A172 (cell line): Measurements from ENCODE around the gene SYNE1. TPM values are rescaled to one million over a fixed set of nuclear protein-coding genes. Genes with fewer than 3 reads are reported as not detected.

Source experiments
- DNase-seq: peaks from one replicate; pipeline ENCODE4 v3.0.0-alpha.2; 2015; ENCODE audit warnings: low spot score
- total RNA-seq: library from RNA; depleted of rRNA; stranded (reverse); fragments of >200 nt; shearing (Covaris generic); gene quantifications from 2 replicates; pipeline ENCODE4 v1.2.3, GENCODE V29; 2014

Gene SYNE1
- total RNA-seq, 1 experiment from 2014 or later: 43.9 TPM

- no peak for DNase-seq
Observed at GRCh38 chr6:152233547-152234320, 403.4 kb downstream of the SYNE1 start.

DNA sequence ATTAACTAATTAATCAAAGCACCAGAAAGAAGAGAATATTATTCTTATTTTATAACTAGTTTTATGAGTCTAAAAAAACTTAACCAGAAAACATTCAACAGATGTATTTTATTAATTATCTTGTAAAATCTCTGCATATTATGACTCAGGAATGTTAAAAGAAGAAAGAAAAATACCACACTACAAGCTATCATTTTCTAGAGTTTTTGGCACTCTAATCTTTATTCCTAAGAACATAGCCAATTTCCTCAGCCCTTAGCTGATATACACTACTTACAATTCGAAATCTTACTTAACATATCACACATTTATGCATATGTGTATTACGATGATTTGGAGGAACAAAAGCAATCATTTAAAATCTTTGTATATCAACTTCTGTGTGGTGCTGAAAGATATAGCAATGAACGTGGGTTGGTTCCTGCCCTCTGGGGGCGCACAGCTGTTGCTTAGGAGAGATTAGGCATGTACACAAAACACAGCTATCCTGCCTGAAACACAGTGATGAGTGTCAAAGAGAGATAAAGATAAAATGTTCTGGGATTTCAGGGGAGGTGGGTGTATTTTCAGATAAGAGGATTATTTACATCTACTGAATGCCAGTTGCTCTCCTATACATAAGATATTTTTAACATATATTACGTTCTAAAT, 404.5 kb downstream of the SYNE1 start:
- no peak for DNase-seq

DNA sequence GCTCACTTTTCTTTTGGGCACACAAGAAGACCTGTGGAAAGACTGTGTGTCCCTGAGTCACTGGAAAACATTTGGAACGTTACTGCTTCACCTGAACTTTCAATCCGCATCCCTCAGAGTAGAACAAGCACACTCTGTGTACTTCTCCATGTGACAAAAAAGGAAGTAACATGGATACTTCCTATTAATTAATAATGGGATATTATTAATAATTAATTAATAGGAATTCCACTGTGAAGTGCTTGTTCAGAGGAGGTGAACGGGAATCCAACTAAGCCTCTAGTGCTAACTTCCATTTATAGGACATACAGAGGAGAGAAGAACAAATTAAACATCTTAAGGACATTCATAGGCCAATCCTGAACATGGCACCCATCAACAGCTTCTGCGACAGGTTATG, 407.8 kb downstream of the SYNE1 start:
- DNase-seq: no peak

GRCh38 chr6:152226119-152226518, 411.0 kb downstream of the SYNE1 start:
- DNase-seq: no peak

- DNase-seq: no peak
Observed at GRCh38 chr6:152225241-152225934, 411.8 kb downstream of the SYNE1 start.

DNA sequence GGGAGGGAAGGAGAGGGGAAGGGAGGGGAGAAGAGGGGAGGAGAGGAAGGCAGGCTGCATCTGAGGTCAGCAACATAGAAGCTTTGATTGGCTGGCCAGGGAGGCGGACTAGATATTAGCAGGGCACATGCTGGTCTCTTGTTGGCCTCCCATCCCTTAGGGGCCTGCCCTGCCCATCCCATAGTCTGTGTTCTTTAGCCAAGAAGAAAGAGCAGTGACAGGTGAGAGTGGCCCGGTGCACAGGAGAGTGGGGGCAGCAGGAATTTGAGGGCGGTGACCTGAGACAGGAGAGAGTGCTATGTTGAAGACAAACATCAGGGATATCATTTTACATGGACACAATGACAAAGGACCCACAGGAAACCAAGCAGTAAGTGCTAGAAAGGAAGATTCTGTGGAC, 413.5 kb downstream of the SYNE1 start:
- no peak for DNase-seq

DNA sequence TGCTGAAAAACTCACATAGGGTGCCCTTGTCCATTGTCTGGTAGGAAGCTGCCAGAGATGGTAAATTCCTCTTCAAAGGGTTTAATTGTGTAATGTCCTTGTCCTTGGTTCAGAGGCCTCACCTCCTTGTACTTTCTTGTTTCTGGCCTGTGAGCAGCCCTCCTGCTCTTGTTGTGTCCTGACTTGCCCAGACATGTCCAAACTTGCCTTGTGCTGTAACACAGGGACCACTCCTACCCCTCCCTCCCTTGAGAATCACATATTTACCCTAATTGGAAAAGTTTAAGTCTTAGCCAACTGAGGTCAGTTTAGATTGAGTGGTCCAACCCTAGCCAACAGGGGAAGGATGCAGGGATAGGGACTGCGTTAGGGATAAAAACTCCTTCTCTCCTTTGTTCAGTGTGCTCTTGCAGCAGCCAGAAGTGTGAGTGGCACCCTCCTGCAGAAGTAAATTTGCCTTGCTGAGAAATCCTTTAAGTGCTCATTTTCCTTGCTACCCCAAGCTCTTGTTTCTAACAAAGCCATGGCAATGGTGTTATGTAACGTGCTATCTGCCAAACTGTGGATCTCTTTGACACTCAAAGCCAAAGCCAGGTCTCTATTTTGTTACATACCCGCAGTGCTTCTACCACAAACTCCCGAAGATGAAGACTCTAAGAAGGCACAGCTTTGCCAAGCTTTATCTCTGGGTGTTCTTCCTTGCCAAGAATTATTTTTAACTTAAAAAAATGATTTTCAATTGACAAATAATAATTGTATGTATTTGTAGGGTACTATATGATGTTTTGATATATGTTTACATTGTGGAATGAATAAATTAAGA, 415.1 kb downstream of the SYNE1 start:
- DNase-seq: no peak

DNA sequence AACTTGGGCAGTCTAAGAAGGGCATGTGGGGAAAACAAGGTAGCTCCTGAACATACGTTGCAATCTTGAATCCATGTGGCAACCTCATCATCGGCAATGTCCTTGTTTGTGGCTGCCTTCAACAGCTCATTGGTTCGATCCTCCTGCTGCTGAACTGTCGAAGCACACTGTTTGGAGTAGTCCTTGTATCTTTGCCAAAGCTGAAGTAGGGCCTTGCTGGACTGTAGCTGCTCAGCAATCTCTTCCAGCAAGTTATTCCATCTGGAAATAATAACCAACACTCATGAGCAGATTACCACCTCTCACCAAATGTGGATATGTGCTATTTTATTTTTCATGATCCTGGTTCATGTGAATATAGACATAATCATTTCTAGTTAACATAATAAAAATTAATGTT, 416.4 kb downstream of the SYNE1 start:
- no peak for DNase-seq

- no peak for DNase-seq
Observed at GRCh38 chr6:152218887-152219286, 418.3 kb downstream of the SYNE1 start.

DNA sequence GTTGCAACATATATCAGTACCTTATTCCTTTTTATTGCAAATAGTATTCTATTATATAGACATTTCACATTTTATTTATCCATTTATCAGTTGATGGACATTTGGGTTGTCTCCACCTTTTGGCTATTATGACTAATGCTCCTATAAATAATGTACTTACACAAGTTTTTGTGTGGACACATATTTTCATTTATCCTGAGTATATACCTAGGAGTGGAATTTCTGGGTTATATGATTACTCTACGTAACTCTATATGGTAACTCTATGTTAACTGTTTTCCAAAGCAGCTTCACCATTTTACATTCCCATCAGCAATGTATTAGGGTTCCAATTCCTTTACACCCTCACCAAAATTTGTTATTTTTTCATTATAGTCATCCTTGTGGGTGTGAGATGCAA, 424.7 kb downstream of the SYNE1 start:
- no peak for DNase-seq

GRCh38 chr6:152209211-152209610, 428.0 kb downstream of the SYNE1 start:
- no peak for DNase-seq

DNA sequence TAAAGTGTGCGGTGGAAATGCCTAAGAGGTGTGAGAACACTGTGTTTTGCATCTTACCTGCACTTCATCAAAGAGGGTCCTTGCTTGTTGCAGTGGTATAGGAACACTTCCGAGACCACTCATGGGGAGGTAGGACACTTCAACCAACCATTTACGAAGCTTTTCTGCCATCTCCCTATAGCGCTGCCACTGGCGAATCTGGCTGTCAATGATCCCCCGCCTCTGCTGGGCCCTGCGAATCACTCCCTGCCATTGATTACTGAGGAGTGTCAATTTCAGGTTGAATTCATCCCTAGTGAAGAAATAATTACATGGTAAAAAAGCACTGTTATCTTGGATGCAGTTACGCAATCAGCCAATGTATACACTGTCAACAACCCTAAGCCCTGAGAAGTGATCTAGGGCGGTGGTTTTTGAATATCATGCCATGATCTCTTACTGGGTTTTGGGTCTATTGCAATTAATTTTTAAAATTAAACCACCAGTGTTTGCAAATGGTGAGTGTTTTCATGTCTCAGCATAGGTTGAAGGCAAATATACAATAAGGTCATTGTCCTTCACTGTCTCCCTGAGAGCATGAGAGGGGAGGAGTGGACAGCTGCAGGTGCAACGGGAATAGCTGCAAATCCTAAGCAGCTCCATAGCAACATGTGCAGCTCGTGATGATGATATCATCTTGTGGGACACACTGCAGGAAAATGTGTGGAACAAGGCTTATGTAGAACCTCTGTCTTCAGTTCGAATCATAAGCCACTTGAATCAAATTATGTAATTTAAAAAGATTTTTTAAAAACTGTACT, 429.0 kb downstream of the SYNE1 start:
- no peak for DNase-seq

DNA sequence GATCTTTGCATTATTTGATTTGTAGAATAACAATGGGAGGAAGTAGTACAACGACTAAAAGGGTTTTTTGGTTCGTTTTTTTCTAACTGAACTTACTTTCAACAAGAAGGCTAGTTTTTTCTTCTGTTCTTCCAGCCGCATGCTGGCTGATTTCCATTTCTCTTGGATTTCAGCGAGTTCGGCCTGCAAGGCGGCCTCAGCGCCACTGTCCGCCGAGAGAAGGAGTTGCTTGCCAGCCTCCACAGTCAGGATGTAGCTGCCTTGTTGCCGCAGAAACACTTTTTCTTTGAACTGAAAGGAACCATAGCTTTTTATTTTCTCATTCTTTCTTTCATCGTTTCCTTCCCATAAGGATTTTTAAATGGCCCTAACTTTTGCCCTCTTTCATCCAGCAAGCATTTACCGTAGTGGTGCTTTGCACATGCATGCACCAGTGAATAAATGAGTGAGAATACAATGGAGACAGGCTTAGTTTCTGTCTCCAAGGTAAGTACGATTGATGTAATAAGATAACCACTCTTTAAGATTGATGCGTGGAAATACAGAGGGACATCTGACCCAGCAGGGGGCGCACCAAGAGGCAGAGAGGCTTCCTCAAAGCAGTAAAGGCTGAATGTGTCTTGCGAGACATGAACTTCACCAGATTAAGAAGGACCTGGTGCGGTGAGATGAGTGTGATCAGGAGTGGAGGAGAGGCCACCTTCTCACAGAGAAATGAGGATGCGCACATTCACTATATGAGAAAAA, 430.9 kb downstream of the SYNE1 start:
- DNase-seq: no peak

GRCh38 chr6:152204591-152204990, 432.6 kb downstream of the SYNE1 start:
- DNase-seq: no peak

DNA sequence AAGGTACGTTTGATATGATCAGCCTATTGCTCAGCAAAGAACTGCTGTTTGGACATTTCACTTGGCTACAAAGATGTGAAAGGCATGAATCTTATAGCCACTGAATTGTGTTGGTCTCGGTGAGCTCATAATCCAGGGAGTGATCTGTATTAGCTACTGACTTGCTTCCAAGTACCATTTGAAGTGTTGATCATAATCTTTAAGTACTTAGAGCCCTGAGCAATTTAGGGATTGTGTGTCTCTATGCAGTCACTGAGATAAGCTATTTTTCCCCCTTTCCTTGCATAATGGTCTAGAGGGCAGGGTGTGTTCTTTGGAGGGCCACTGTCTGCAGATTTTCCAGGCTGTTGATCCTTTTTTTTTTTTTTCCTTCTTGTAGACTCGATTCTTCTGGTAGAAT, 436.0 kb downstream of the SYNE1 start:
- DNase-seq: no peak

- DNase-seq: no peak
Observed at GRCh38 chr6:152195896-152196295, 441.3 kb downstream of the SYNE1 start.

GRCh38 chr6:152189736-152190135, 447.4 kb downstream of the SYNE1 start:
- DNase-seq: no peak

- no peak for DNase-seq
Observed at GRCh38 chr6:152188011-152188410, 449.2 kb downstream of the SYNE1 start.

DNA sequence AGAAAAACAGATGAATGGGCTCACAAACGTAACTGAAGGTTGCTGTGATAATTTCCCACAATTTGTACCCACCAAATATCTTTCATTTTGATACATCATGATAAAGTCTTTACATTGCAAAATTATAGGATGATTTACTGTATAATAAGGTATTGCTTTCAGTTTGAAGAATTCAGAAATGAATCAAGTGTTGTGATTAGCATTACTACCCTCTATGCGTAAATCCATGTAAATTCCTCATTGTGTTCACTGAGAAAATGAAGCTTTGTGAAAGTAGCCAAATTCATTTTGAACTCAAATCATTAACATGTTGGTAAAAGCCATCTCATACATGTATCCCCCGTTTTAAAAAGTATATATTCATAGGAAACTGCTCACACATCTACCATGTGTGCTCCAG, 450.3 kb downstream of the SYNE1 start:
- no peak for DNase-seq

DNA sequence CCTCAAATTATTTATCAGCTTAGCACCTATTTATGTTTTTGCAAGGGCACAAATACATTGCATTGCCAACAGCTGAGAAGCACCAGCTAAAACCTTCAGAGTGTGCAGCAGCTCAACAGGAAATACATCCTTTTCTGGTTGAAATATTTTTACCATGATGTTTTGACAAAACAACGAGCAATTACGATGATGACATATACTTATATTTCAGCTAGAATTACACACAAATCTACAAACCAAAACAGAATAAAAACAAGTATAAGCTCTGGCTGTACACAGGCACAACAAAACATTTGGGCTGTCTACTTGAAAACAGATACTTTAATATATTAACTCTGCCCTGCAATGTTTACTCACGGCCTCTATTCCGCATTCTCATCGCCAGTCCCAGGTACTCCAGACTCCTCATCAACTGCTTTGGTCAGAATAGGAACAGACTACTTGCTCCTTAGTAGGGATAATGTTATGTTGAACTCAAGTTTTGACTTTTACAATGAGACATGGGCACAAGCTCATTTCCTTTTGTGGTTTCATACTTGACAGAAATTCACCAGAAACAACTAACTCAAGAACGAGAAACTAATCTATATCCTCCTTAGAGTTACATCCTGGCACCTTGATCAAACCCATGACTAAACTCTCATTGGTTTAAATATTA, 452.1 kb downstream of the SYNE1 start:
- no peak for DNase-seq
